Psoas muscle (tissue), 8 donors: Measurements from ENCODE around the gene NFIC. TPM values are rescaled to one million over a fixed set of nuclear protein-coding genes. Genes with fewer than 3 reads are reported as not detected.
A peak's percentile ranks its signal among the peaks of the same experiment; 100 is the strongest.

Experiments used
- ATAC-seq, 4 donors: fragments of 200-7000 bp; cut with Tn5 transposase; one replicate each; pipeline ENCODE4 v1.9.1; 2020; ENCODE audit warnings: moderate library complexity in 3 of 4, mild to moderate bottlenecking in 2 of 4
- DNase-seq, 2 donors: peaks; one replicate each; pipeline ENCODE4 v3.0.0-alpha.2; 2020
- H3K27ac ChIP-seq: fragments of 200-600 bp; one replicate; pipeline ENCODE4 v1.8.0; 2022
- H3K27me3 ChIP-seq, 3 donors: fragments of 200-600 bp in 1 of 3; one replicate each; pipeline versions ENCODE4 v1.6.1 to v1.8.0; 2013 to 2022; ENCODE audit warnings: low read length in 2 of 3, mild to moderate bottlenecking in 2 of 3, moderate library complexity in 1 of 3; ENCODE audit not compliant: insufficient read depth in 3 of 3
- H3K36me3 ChIP-seq, 2 donors: fragments of 200-600 bp in 1 of 2; one replicate each; pipeline versions ENCODE4 v1.6.1 to v1.8.0; 2013 to 2022; ENCODE audit warnings: low read depth in 1 of 2, mild to moderate bottlenecking in 1 of 2, moderate library complexity in 1 of 2; ENCODE audit not compliant: insufficient read depth in 1 of 2
- H3K4me1 ChIP-seq: fragments of 200-600 bp; one replicate; pipeline ENCODE4 v1.8.0; 2022
- H3K4me3 ChIP-seq: fragments of 200-600 bp; one replicate; pipeline ENCODE4 v1.8.0; 2022; ENCODE audit warnings: mild to moderate bottlenecking
- H3K9me3 ChIP-seq: fragments of 200-600 bp; one replicate; pipeline ENCODE4 v1.8.0; 2022
- WGBS, 3 donors: extraction: QIAGEN DNeasy Blood & Tissue Kit; methylation state at CpG; one replicate each; pipeline versions ENCODE4 v1.1.6 to v1.1.7; 2013; 5-methylcytosine and 5-hydroxymethylcytosine counted together
- intact Hi-C, 2 donors: fragments of 100-400 bp; cut with DNase I; formaldehyde crosslinking; loops; one replicate each; pipeline versions ENCODE4 v1.11.0 to v1.14.2; 2022
- polyA plus RNA-seq, 3 donors: library from polyadenylated mRNA; stranded (reverse); fragments of 200-250 nt; gene quantifications; one replicate each; pipeline ENCODE4 v1.2.3, GENCODE V29; 2013
- total RNA-seq, 4 donors: library from RNA; stranded (reverse); fragmentation: NEBNext Ultra II Directional in 2 of 4; extraction: Animal tissue kit (Norgen Biotek cat#: 25700) in 2 of 4; gene quantifications; one replicate each; pipeline versions ENCODE4 v1.2.1 to v1.2.4, GENCODE V29; 2021 to 2023
- TF ChIP-seq, protein P1 (sequence below): fragments of 200-600 bp; IDR thresholded peaks from one replicate; pipeline ENCODE4 v1.8.0; 2022; ENCODE audit warnings: antibody characterized with exemption
- donor health status: healthy with polysubstance abuse.
- donor health status: DM: no; HTN: no; CAD: no; lungs with moderate emphysema.
- donor health status: Bipolar disorder and iron deficiency.
- donor health status: healthy.
- donor health status: DM: yes; HTN: yes; CAD: no.
- donor health status: DM: no; HTN: no; CAD: no.
- donor health status: DM: no; HTN: no; CAD: no.
- donor health status: DM: yes; HTN: yes; CAD: no.

The NFIC gene
- total and polyA plus RNA-seq, 7 donors, result 100.0 to 439 (median 270) TPM

DNA sequence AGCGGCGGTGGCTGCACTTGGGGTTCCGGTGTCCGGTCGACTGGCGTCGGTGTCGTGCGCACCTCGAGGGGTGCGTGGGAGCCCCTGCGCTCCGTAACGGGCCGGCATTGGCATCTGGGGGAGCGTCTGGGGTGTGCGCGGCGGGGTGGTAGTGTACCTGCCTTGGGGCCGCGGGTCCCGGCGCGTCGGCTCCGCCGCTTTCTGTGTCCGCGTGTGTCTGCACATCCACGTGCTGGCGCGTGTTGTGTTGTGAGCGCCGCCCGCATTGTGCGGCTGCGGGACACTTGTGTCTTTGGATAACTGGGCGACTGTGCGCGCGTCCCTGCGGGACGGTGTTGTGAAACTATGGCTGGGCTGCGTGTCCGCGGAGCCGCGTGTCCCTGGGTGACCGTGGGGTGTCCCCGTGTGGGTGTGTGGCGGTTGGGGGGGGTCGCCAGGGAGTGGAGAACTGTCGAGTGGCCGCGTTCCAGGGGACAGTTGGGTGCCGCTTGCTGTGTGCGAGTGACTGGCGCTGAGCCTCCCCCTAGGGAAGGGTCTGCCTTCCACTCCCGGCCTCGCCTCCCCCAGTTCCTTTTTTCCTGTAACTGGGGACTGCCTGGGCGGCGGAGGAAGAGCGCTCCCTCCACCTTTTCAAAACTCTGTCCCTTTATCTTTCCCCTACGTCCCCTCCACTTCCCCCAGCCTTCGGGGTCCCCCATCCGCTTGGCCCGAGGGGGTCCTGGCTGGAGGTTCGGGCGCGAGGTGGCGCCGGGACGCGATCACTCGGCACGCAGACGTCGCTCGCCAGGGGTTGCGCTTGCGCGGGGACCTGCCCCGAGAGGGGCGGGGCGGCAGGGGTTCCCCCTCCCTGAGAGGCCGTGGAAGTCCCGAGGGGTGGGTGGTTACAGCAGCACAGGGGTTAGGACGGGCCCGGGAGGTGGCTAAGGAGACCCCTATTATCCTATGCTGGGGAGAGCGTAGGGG is 5.7 kb upstream of the NFIC start:
- intact Hi-C loops, result loop anchor here in 1 of 2 donors (5.0 kb wide), 1 partner anchor 67 kb away; no protein-coding TSS in a partner anchor
- H3K4me1 ChIP-seq, result peaks cover 40% of the 10 kb centered on the region
- H3K27ac ChIP-seq, result peak overlapping the region; percentile 100
- no peaks in the 10 kb centered on the region for H3K36me3 ChIP-seq
- TF ChIP-seq, protein P1, sequence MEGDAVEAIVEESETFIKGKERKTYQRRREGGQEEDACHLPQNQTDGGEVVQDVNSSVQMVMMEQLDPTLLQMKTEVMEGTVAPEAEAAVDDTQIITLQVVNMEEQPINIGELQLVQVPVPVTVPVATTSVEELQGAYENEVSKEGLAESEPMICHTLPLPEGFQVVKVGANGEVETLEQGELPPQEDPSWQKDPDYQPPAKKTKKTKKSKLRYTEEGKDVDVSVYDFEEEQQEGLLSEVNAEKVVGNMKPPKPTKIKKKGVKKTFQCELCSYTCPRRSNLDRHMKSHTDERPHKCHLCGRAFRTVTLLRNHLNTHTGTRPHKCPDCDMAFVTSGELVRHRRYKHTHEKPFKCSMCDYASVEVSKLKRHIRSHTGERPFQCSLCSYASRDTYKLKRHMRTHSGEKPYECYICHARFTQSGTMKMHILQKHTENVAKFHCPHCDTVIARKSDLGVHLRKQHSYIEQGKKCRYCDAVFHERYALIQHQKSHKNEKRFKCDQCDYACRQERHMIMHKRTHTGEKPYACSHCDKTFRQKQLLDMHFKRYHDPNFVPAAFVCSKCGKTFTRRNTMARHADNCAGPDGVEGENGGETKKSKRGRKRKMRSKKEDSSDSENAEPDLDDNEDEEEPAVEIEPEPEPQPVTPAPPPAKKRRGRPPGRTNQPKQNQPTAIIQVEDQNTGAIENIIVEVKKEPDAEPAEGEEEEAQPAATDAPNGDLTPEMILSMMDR, result peak; percentile 7
- H3K4me3 ChIP-seq, result peak overlapping the region; percentile 87
- DNase-seq (peak; percentile 72 to 92), ATAC-seq (peak; percentile 52 to 79 (median 74))
- 0 to 1% (median 0%) methylated on average over 79 to 90 of the region's 90 CpGs for WGBS, 3 donors
- H3K9me3 ChIP-seq, result no peaks in the 10 kb centered on the region
- no peaks in the 10 kb centered on the region for H3K27me3 ChIP-seq

DNA sequence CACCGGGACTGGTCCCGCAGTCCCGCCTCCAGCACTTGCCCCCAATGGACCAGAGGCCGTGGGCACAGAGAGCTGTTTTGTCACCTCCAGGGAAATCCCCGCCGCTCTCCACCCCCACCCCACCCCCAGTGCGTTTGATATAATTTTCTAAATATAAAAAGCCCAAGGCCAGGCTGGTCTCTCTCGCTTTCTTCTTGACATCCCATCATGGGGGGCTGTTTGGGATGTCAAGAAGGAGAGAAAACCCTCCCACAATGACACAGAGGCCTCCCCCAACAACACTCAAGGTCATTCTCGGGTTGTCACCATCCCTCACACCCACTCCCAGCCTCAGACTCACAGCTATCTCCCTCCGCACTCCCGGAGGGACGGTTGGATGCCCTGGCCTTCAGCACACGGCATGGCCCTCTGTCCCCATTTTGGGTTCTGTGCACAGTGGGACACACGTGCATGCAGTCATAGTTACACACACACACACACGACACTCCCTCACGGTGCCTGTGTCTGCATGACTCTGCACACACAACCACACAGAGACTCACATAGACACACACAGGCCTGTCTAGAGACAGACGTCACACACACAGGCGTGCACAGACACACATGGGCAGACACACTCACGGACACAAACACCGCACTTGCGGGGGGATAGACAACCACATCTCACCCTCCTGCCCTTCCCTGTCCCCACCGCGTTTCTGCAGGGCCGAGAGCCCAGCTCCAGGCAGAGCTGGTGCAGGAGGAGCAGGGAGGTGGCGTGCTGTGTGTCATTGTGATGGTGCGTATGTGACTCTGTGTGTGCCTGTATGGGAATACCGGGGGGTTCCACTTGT is 4.8 kb upstream of the NFIC start:
- DNase-seq, result peak in 1 of 2 donors; percentile 51
- H3K4me3 ChIP-seq, result peak overlapping the region; percentile 87
- no peaks in the 10 kb centered on the region for H3K36me3 ChIP-seq
- no peaks in the 10 kb centered on the region for H3K9me3 ChIP-seq
- H3K27ac ChIP-seq, result peak overlapping the region; percentile 100
- WGBS, 3 donors, result 16 to 33% (median 19%) methylated on average over 26 to 27 of the region's 27 CpGs
- intact Hi-C loops, result loop anchor here in 1 of 2 donors (5.0 kb wide), 1 partner anchor 66 kb away; no protein-coding TSS in a partner anchor
- H3K4me1 ChIP-seq, result peaks cover 41% of the 10 kb centered on the region
- no peaks in the 10 kb centered on the region for H3K27me3 ChIP-seq
- ATAC-seq, result peak in 3 of 4 donors; percentile 60 to 70 (median 62)
- TF ChIP-seq, protein P1, result no peak

DNA sequence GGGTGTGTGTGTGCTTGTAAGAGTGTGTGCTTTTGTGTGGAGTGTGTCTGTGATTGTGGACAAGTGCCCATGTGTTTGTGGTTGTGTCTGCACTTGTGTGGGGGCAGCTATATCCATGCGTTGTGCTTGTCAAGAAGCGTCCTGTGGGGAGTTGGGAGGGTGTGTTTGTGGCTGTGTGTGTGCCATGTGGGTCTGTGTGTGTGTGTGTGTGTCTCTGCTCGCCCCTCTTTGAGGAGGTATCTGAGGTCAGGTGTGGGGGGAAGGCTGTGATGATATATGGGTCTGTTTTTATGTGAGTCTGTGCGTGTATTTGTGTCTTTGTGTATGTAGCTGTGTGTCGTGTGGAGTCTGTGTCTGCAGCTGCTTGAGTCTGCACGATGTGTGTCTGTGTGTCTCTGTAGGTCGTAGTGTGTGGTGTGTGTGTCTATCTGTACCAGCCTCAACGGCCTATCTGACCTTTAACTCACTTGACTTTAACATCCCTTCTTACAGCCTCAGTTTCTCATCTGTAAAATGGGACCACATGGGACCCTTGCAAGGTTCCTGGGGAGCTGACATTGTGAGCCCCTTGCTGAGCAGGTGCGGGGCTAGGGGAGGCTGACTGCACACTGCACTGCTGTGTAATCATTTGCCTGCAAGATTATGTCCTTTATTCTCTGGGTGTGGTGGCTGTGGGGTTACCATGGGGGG is 4.0 kb upstream of the NFIC start:
- ATAC-seq (no peak), DNase-seq (peak in 1 of 2 donors; percentile 25)
- Histone ChIP-seq H3K36me3 (no peaks in the 10 kb centered on the region), H3K4me1 (peaks cover 41% of the 10 kb centered on the region), H3K27me3 (no peaks in the 10 kb centered on the region), H3K27ac (peak overlapping the region; percentile 100), H3K9me3 (no peaks in the 10 kb centered on the region), H3K4me3 (peak overlapping the region; percentile 87)
- TF ChIP-seq, protein P1, result no peak
- WGBS, 3 donors, result 48 to 77% (median 53%) methylated on average over 9 of the region's 9 CpGs
- intact Hi-C loops, result loop anchor here in 1 of 2 donors (5.0 kb wide), 1 partner anchor 65 kb away; no protein-coding TSS in a partner anchor

DNA sequence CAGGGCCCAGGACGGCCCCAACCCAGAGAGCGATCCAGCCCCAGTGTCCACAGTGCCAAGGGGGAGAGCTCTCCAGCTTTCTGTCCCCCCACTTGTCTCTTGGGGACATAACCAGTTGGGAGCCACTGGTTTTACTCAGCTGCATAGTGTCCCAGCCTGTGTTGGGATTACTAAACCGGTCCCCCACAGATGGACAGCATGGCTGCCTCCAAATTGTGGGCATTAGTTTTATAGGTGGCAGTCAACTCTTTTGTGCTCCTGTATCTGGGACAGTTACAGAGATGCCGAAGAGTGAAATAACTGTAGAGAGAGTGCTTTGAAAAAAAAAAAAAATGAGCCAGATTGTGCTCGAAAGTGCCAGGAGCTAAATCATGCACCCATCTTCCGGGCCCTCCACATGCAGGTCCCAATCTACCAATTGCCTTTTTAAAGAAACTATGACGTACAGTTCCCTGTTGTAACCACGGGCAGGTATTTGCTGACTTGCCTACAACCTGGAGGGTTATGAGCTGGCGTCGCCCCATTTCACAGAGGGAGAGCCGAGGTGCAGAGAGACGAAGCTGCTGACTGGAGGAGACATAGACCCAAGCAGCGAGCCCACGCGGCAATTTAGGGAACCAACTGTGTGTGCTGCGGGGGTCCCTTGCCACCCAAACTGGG is 2.4 kb upstream of the NFIC start:
- WGBS, 3 donors, result 51 to 70% (median 56%) methylated on average over 16 of the region's 16 CpGs
- Histone ChIP-seq H3K4me1 (peaks cover 40% of the 10 kb centered on the region), H3K4me3 (no peak overlapping the region), H3K36me3 (no peaks in the 10 kb centered on the region), H3K9me3 (no peaks in the 10 kb centered on the region), H3K27ac (peak overlapping the region; percentile 97), H3K27me3 (no peaks in the 10 kb centered on the region)
- intact Hi-C loops, result loop anchor here in 1 of 2 donors (5.0 kb wide), 1 partner anchor 63 kb away; no protein-coding TSS in a partner anchor
- no peak for ATAC-seq
- TF ChIP-seq, protein P1, result no peak
- peak in 1 of 2 donors; percentile 47 for DNase-seq
